ENCODE results near the gene CNOT4. TPM values are rescaled to one million over a fixed set of nuclear protein-coding genes. Genes with fewer than 3 reads are reported as not detected.

CNOT4 gene
- total and polyA plus RNA-seq, 2 of the 13 experiments (the other 11 are each of a cell fraction or from before 2014, with no cell fraction given): 7.4 to 8.4 TPM

DNA sequence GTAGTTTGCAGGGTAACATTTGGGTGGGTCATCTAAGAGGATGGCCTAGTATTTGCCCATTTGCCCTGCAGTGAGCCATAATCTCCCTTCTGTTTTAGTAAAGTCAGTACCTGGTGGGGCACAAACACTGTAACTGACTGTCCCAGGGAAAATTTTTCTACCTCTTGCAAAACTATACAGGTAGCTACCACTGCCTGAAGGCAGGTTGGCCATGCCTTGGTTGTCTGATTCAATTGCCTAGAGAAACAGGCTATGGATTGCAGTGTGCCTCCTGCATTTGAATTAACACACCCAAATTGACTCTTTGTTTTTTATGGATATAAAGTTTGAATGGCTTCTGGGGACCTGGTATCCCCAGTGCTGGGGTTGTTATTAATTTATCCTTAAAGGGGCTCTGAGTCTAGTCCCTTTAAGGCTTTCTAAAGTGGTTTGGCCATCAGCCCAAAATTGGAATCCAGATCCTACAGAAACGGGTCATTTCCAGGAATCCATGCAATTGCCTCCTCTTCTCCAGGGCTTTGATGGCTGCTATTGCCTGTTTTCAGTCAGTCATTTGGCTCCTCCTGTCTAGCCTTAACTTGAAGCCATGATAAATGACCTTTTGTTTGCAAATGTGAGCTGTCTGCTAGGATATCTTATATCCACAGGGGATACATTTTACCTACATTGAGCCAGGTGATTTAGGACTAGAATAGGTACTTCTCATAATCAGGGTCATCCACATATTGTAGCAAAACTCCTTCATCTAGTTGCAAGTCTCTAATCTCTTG, 187.1 kb downstream of the CNOT4 start:
- Histone ChIP-seq H2AFZ (ENCODE audit: low read length) (no peak overlapping the region), H3K79me2 (ENCODE audit: insufficient read depth, low read length) (no peaks in the 10 kb centered on the region), H3K9me3 (ENCODE audit: low read length) (no peaks in the 10 kb centered on the region), H3K27me3 (ENCODE audit: control insufficient read depth in 1 of 2, insufficient read depth in 2 of 2, low read length in 2 of 2) (peaks cover 0 to 6% of the 10 kb centered on the region in 2 experiments; a peak in 2 of 5 replicates), H3K4me1 (ENCODE audit: insufficient read depth, low read length) (peaks cover 9% of the 10 kb centered on the region), H3K9ac (ENCODE audit: insufficient read depth, low read depth, low read length) (no peak overlapping the region), H3K27ac (ENCODE audit: extremely low read length, insufficient read depth, low read length) (no peak overlapping the region), H4K20me1 (ENCODE audit: insufficient read depth, low read length) (no peaks in the 10 kb centered on the region), H3K4me3 (replicated peaks in 1 of 3; ENCODE audit: insufficient read depth in 1 of 3, low read depth in 2 of 3, low read length in 3 of 3) (no peak overlapping the region), H3K4me2 (ENCODE audit: low read depth, low read length) (no peak overlapping the region), H3K36me3 (replicated peaks in 1 of 2; ENCODE audit: control insufficient read depth in 1 of 2, insufficient read depth in 2 of 2, low read length in 2 of 2) (no peaks in the 10 kb centered on the region)
- 0% methylated on average over 1 of the region's 1 CpG for WGBS (ENCODE audit: low lambda C conversion rate)
- intact Hi-C loops (cut with micrococcal nuclease; ENCODE audit: unreplicated experiment) (no loop called here), in situ Hi-C loops (cut with HindIII; ENCODE audit: extremely low pct_ligation_motif_present, low pct_unique_long_range_greater_than_20kb) (no loop called here)
- CTCF ChIA-PET (ENCODE audit: low intra/inter-chr PET ratio, low total read pairs): no interaction called here
- no peak for ATAC-seq
- POLR2A ChIA-PET: no interaction called here
- no peak for FAIRE-seq
- no TSS peak for BruUV-seq (replicated peaks)
- DNase-seq (ENCODE audit: low spot score): no peak
- TF ChIP-seq JARID2 (CRISPR knock-in tag; IDR thresholded peaks at IDR 0.05; ENCODE audit: insufficient replicate concordance) (no peak), NCOA1 (CRISPR knock-in tag; IDR thresholded peaks at IDR 0.05) (no peak), NFKB2 (CRISPR knock-in tag; IDR thresholded peaks at IDR 0.05; ENCODE audit: borderline replicate concordance) (no peak), SP1 (IDR thresholded peaks at IDR 0.05) (no peak), SP1 (CRISPR knock-in tag; IDR thresholded peaks at IDR 0.05) (no peak), TEAD2 (CRISPR knock-in tag; IDR thresholded peaks at IDR 0.05) (no peak), ZNF670 (CRISPR knock-in tag; IDR thresholded peaks at IDR 0.05; ENCODE audit: borderline replicate concordance) (no peak), MAF1 (CRISPR knock-in tag; IDR thresholded peaks at IDR 0.05; ENCODE audit: borderline replicate concordance) (no peak), ZZZ3 (CRISPR knock-in tag; IDR thresholded peaks at IDR 0.05; ENCODE audit: borderline replicate concordance) (no peak), CENPX (CRISPR knock-in tag; IDR thresholded peaks at IDR 0.05) (no peak), KLF11 (CRISPR knock-in tag; IDR thresholded peaks at IDR 0.05) (no peak), GATAD1 (CRISPR knock-in tag; IDR thresholded peaks at IDR 0.05) (no peak), ZNF17 (CRISPR knock-in tag; IDR thresholded peaks at IDR 0.05) (no peak), ZNF143 (CRISPR knock-in tag; IDR thresholded peaks at IDR 0.05) (no peak)
- TF ChIP-seq, protein P1, sequence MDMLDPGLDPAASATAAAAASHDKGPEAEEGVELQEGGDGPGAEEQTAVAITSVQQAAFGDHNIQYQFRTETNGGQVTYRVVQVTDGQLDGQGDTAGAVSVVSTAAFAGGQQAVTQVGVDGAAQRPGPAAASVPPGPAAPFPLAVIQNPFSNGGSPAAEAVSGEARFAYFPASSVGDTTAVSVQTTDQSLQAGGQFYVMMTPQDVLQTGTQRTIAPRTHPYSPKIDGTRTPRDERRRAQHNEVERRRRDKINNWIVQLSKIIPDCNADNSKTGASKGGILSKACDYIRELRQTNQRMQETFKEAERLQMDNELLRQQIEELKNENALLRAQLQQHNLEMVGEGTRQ (IDR thresholded peaks at IDR 0.05; ENCODE audit: low read depth, low read length): no peak
- TF ChIP-seq, protein P1 (CRISPR knock-in tag; IDR thresholded peaks at IDR 0.05; ENCODE audit: borderline replicate concordance): no peak
- TF ChIP-seq, protein P2, sequence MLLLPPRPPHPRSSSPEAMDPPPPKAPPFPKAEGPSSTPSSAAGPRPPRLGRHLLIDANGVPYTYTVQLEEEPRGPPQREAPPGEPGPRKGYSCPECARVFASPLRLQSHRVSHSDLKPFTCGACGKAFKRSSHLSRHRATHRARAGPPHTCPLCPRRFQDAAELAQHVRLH (CRISPR knock-in tag; IDR thresholded peaks at IDR 0.05; ENCODE audit: borderline replicate concordance, low read depth): no peak

Measured in HepG2 (cell line).